ENCODE measurements around the gene KIF4A.

DNA sequence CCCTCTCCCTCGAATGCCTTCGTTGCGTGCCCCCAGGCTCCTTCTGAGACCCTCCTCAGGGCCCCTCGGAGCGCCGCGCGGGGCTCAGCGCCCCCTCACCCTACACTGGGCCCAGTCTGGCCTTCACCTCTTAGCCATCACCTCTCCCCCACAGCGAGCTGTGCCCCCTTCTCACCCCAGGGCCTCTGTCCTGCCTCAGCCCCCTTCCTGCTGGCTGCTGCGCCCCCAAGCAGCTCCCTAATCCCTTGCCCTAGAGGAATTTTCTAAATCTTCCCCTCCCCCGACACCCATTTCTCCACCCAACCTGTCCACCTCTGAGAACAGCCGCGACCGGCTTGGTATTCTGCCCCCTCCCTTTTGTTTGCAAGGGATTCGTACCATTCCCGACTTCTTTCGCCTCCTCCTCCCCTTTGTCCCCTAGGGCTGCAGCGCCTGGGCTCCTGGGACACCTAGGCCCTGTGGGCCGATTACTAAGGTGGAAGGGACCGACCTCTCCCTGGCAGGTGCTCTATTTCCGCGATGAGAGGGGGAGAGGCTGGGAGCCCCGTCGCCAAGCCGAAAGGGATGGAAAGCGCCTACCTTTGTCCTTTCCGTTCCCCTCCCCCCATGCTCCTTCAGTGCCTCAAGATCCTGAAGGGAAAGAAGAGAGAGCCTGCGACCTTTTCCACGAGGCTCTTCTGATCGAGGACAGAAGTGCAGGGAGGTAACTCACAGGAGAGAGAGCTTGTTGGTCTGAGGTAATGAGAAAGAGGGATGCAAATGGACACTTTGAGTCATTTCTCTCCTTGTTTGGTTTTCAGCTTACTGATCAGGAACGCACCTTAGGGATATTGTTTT lies 165.7 kb downstream of the KIF4A start:
- TF ChIP-seq, protein P1, sequence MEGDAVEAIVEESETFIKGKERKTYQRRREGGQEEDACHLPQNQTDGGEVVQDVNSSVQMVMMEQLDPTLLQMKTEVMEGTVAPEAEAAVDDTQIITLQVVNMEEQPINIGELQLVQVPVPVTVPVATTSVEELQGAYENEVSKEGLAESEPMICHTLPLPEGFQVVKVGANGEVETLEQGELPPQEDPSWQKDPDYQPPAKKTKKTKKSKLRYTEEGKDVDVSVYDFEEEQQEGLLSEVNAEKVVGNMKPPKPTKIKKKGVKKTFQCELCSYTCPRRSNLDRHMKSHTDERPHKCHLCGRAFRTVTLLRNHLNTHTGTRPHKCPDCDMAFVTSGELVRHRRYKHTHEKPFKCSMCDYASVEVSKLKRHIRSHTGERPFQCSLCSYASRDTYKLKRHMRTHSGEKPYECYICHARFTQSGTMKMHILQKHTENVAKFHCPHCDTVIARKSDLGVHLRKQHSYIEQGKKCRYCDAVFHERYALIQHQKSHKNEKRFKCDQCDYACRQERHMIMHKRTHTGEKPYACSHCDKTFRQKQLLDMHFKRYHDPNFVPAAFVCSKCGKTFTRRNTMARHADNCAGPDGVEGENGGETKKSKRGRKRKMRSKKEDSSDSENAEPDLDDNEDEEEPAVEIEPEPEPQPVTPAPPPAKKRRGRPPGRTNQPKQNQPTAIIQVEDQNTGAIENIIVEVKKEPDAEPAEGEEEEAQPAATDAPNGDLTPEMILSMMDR (IDR thresholded peaks at IDR 0.05): no peak
- TF ChIP-seq POLR2A (IDR thresholded peaks at IDR 0.05): no peak
- TF ChIP-seq EP300 (IDR thresholded peaks at IDR 0.05): no peak

Data from tibial nerve (tissue), 4 donors.